ENCODE measurements around the gene ABCG2.

GRCh38 chr4:88045021-88045420 is 113.4 kb downstream of the ABCG2 start:
- TF ChIP-seq, protein P1, sequence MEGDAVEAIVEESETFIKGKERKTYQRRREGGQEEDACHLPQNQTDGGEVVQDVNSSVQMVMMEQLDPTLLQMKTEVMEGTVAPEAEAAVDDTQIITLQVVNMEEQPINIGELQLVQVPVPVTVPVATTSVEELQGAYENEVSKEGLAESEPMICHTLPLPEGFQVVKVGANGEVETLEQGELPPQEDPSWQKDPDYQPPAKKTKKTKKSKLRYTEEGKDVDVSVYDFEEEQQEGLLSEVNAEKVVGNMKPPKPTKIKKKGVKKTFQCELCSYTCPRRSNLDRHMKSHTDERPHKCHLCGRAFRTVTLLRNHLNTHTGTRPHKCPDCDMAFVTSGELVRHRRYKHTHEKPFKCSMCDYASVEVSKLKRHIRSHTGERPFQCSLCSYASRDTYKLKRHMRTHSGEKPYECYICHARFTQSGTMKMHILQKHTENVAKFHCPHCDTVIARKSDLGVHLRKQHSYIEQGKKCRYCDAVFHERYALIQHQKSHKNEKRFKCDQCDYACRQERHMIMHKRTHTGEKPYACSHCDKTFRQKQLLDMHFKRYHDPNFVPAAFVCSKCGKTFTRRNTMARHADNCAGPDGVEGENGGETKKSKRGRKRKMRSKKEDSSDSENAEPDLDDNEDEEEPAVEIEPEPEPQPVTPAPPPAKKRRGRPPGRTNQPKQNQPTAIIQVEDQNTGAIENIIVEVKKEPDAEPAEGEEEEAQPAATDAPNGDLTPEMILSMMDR (IDR thresholded peaks at IDR 0.05; ENCODE audit: low read depth, low read length): no peak
- TF ChIP-seq EZH2phosphoT487 (IDR thresholded peaks at IDR 0.05; ENCODE audit: low read depth): no peak

Measured in OCI-LY3 (cell line).